ENCODE results near the gene ATL3.
"Not testable (repeated sequence)": the region's sequence is repeated elsewhere in the genome, so short reads cannot be mapped to it uniquely, and the experiment has no call there.

Gene ATL3

GRCh38 chr11:63621071-63621470, 50.1 kb downstream of the ATL3 start:
- no peak for DNase-seq (ENCODE audit: insufficient read length, low spot score)
- no peak for TF ChIP-seq CTCF (IDR thresholded peaks at IDR 0.05; ENCODE audit: insufficient read depth, missing control alignments)
- no peak for FAIRE-seq

- no peak for FAIRE-seq
- no peak for DNase-seq (ENCODE audit: insufficient read length, low spot score)
- no peak for TF ChIP-seq CTCF (IDR thresholded peaks at IDR 0.05; ENCODE audit: insufficient read depth, missing control alignments)
Observed at GRCh38 chr11:63619967-63620366, 51.2 kb downstream of the ATL3 start.

GRCh38 chr11:63617686-63618085, 53.5 kb downstream of the ATL3 start:
- not testable (repeated sequence) for FAIRE-seq; DNase-seq (ENCODE audit: insufficient read length, low spot score)

- TF ChIP-seq CTCF (IDR thresholded peaks at IDR 0.05; ENCODE audit: insufficient read depth, missing control alignments), result no peak
- no peak for FAIRE-seq
- no peak for DNase-seq (ENCODE audit: insufficient read length, low spot score)
Observed at GRCh38 chr11:63616953-63617352, 54.2 kb downstream of the ATL3 start.

GRCh38 chr11:63614136-63614671, 57.0 kb downstream of the ATL3 start, which contains the start of gene PLAAT3:
TSS of gene PLAAT3 (minus strand) at chr11:63614433. CDS start at chr11:63614014, 419 bp downstream.
- TF ChIP-seq CTCF (IDR thresholded peaks at IDR 0.05; ENCODE audit: insufficient read depth, missing control alignments), result no peak
- DNase-seq (ENCODE audit: insufficient read length, low spot score), result no peak
- no peak for FAIRE-seq

- DNase-seq (ENCODE audit: insufficient read length, low spot score) (no peak), FAIRE-seq (no peak)
- no peak for TF ChIP-seq CTCF (IDR thresholded peaks at IDR 0.05; ENCODE audit: insufficient read depth, missing control alignments)
Observed at GRCh38 chr11:63613517-63614135, 57.5 kb downstream of the ATL3 start.

- TF ChIP-seq CTCF (IDR thresholded peaks at IDR 0.05; ENCODE audit: insufficient read depth, missing control alignments), result no peak
- FAIRE-seq (no peak), DNase-seq (ENCODE audit: insufficient read length, low spot score) (no peak)
Observed at GRCh38 chr11:63612181-63612580, 59.0 kb downstream of the ATL3 start.
